Panc1 (cell line): Measurements from ENCODE around the gene PHPT1.

ENCODE experiments used
- CTCF ChIP-seq: fragments of 450-650 bp; IDR thresholded peaks from 2 replicates; pipeline ENCODE4 v1.5.1; 2017; ENCODE audit warnings: mild to moderate bottlenecking
- REST ChIP-seq, 2 experiments: IDR thresholded peaks; 2 replicates each; pipeline ENCODE4 v1.6.1; 2011 to 2012; ENCODE audit warnings: low read depth in 2 of 2, control low read depth in 1 of 2, low read length in 1 of 2, mild to moderate bottlenecking in 1 of 2, moderate library complexity in 1 of 2; ENCODE audit not compliant: insufficient read depth in 1 of 2
- SIN3A ChIP-seq: IDR thresholded peaks from 2 replicates; pipeline ENCODE4 v1.6.1; 2012; ENCODE audit warnings: low read depth, mild to moderate bottlenecking, low read length, moderate library complexity, borderline replicate concordance; ENCODE audit not compliant: insufficient read depth
- TCF7L2 ChIP-seq: IDR thresholded peaks from 2 replicates; pipeline ENCODE4 v1.6.1; 2011; ENCODE audit warnings: mild to moderate bottlenecking, low read depth, low read length, inconsistent platforms

- TF ChIP-seq CTCF (no peak), SIN3A (no peak), TCF7L2 (no peak), REST (IDR thresholded peaks at IDR 0.05; ENCODE audit: insufficient read depth in 1 of 2, low read depth in 2 of 2, low read length in 1 of 2) (no peak)
These were observed 5.7 kb downstream of the PHPT1 start for GRCh38 chr9:136854842-136855460.
